ENCODE data around the gene COL4A2.
"Not testable (repeated sequence)": the region's sequence is repeated elsewhere in the genome, so short reads cannot be mapped to it uniquely, and the experiment has no call there.

COL4A2 gene

DNA sequence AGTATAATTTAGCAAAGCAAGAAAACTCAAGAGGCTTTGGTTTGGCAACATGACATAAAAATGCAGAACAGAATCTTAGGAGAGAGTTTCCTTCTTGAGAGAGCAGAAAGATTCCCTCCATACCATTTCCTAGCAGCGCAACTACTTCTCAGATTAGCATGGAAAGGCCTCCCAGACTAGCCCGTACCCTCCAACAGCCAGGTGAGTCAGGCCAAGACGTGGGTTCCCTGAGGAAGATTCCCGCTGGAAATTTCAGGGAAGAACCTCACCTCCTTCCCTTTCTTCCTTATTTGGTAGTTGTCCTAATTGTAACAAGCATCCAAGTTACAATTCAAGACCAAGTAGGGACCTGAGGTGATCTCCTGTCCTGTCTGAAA lies 12.3 kb downstream of the COL4A2 start:
- no peak overlapping the region for H3K4me3 ChIP-seq (IDR thresholded peaks at IDR 0.05; ENCODE audit: insufficient read depth, low read depth, low read length)
- H2AFZ ChIP-seq (ENCODE audit: low read depth) = no peak overlapping the region
- TF ChIP-seq, protein P1, sequence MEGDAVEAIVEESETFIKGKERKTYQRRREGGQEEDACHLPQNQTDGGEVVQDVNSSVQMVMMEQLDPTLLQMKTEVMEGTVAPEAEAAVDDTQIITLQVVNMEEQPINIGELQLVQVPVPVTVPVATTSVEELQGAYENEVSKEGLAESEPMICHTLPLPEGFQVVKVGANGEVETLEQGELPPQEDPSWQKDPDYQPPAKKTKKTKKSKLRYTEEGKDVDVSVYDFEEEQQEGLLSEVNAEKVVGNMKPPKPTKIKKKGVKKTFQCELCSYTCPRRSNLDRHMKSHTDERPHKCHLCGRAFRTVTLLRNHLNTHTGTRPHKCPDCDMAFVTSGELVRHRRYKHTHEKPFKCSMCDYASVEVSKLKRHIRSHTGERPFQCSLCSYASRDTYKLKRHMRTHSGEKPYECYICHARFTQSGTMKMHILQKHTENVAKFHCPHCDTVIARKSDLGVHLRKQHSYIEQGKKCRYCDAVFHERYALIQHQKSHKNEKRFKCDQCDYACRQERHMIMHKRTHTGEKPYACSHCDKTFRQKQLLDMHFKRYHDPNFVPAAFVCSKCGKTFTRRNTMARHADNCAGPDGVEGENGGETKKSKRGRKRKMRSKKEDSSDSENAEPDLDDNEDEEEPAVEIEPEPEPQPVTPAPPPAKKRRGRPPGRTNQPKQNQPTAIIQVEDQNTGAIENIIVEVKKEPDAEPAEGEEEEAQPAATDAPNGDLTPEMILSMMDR (conservative IDR thresholded peaks at IDR 0.05; ENCODE audit: low read depth, low read length) = no peak
- no peak overlapping the region for H3K9ac ChIP-seq
- H3K36me3 ChIP-seq (ENCODE audit: insufficient read depth) = no peaks in the 10 kb centered on the region
- no peak overlapping the region for H3K4me2 ChIP-seq
- no peaks in the 10 kb centered on the region for H3K79me2 ChIP-seq (ENCODE audit: insufficient read depth, low read depth)
- no peaks in the 10 kb centered on the region for H3K4me1 ChIP-seq (ENCODE audit: low read depth, poor library complexity, severe bottlenecking)
- H4K20me1 ChIP-seq (ENCODE audit: insufficient read depth) = no peaks in the 10 kb centered on the region
- H3K27me3 ChIP-seq (ENCODE audit: insufficient read depth, low read depth) = no peaks in the 10 kb centered on the region
- H3K27ac ChIP-seq = no peak overlapping the region

GRCh38 chr13:110319774-110320509 lies 12.9 kb downstream of the COL4A2 start:
- H3K4me3 ChIP-seq (IDR thresholded peaks at IDR 0.05; ENCODE audit: insufficient read depth, low read depth, low read length) = no peak overlapping the region
- TF ChIP-seq, protein P1 (conservative IDR thresholded peaks at IDR 0.05; ENCODE audit: low read depth, low read length) = no peak
- H2AFZ ChIP-seq (ENCODE audit: low read depth) = no peak overlapping the region
- no peak overlapping the region for H3K9ac ChIP-seq
- no peak overlapping the region for H3K4me2 ChIP-seq
- no peaks in the 10 kb centered on the region for H4K20me1 ChIP-seq (ENCODE audit: insufficient read depth)
- no peaks in the 10 kb centered on the region for H3K27me3 ChIP-seq (ENCODE audit: insufficient read depth, low read depth)
- H3K79me2 ChIP-seq (ENCODE audit: insufficient read depth, low read depth) = no peaks in the 10 kb centered on the region
- no peaks in the 10 kb centered on the region for H3K36me3 ChIP-seq (ENCODE audit: insufficient read depth)
- no peaks in the 10 kb centered on the region for H3K4me1 ChIP-seq (ENCODE audit: low read depth, poor library complexity, severe bottlenecking)
- H3K27ac ChIP-seq = no peak overlapping the region

GRCh38 chr13:110320645-110321044 lies 13.6 kb downstream of the COL4A2 start:
- TF ChIP-seq, protein P1 (conservative IDR thresholded peaks at IDR 0.05; ENCODE audit: low read depth, low read length) = no peak
- H3K4me3 ChIP-seq (IDR thresholded peaks at IDR 0.05; ENCODE audit: insufficient read depth, low read depth, low read length) = no peak overlapping the region
- no peaks in the 10 kb centered on the region for H3K4me1 ChIP-seq (ENCODE audit: low read depth, poor library complexity, severe bottlenecking)
- no peak overlapping the region for H3K9ac ChIP-seq
- no peak overlapping the region for H3K27ac ChIP-seq
- no peaks in the 10 kb centered on the region for H3K79me2 ChIP-seq (ENCODE audit: insufficient read depth, low read depth)
- no peak overlapping the region for H3K4me2 ChIP-seq
- H2AFZ ChIP-seq (ENCODE audit: low read depth) = no peak overlapping the region
- H3K36me3 ChIP-seq (ENCODE audit: insufficient read depth) = no peaks in the 10 kb centered on the region
- no peaks in the 10 kb centered on the region for H4K20me1 ChIP-seq (ENCODE audit: insufficient read depth)
- H3K27me3 ChIP-seq (ENCODE audit: insufficient read depth, low read depth) = no peaks in the 10 kb centered on the region

DNA sequence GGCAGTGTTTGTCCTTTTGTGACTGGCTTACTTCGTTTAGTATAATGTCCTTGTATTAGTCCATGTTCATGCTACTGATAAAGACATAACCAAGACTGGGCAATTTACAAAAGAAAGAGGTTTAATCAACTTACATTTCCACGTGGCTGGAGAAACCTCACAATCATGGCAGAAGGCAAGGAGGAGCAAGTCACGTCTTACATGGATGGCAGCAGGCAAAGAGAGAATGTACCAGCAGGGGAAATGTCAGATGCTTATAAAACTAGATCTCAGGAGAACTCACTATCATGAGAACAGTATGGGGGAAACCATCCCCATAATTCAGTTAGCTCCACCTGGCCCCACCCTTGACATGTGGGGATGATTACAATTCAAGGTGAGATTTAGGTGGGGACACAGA lies 14.5 kb downstream of the COL4A2 start:
- not testable (repeated sequence) for H3K36me3 ChIP-seq (ENCODE audit: insufficient read depth); H3K9ac ChIP-seq; H3K4me3 ChIP-seq (IDR thresholded peaks at IDR 0.05; ENCODE audit: insufficient read depth, low read depth, low read length); H2AFZ ChIP-seq (ENCODE audit: low read depth); H3K4me1 ChIP-seq (ENCODE audit: low read depth, poor library complexity, severe bottlenecking); H3K27me3 ChIP-seq (ENCODE audit: insufficient read depth, low read depth); H3K79me2 ChIP-seq (ENCODE audit: insufficient read depth, low read depth); H3K27ac ChIP-seq; H3K4me2 ChIP-seq; H4K20me1 ChIP-seq (ENCODE audit: insufficient read depth)

DNA sequence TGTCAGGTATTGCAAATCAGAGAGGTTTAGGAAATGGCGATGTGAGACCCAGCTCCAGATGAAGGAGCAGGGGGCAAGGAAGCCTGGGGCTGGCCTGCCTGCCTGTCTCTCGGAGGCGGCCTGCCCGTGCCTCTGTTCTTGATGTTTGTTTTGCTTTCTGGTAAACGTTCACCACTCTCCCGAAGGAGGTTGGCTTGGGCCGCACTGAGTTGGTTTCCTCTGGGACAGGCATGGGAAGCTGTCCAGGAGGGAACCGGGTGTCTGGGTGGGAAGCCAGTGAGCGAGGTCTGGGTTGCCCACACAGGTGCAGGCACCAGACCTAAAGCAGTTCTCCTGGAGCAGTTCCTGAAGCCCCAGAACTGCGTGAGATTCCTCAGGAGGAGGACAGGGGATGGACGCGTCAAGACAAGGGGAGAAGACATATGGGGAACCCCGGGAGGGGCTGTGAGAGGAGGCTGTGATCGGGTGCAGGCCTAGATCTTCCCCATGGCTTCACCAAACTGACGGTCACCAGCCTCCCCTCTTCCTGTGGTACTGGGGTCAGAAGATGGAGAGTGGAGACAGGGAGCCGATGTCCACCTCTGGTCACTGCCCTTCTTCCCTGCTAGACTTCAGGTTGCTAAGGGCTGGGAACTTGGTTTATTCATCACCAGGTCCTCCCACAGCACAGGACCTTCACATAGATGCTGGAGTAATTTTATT lies 15.2 kb downstream of the COL4A2 start:
- Histone ChIP-seq H3K4me1 (ENCODE audit: low read depth, poor library complexity, severe bottlenecking) (no peaks in the 10 kb centered on the region), H3K27ac (no peak overlapping the region), H3K27me3 (ENCODE audit: insufficient read depth, low read depth) (no peaks in the 10 kb centered on the region), H3K9ac (no peak overlapping the region), H3K36me3 (ENCODE audit: insufficient read depth) (no peaks in the 10 kb centered on the region), H3K4me2 (no peak overlapping the region), H3K4me3 (IDR thresholded peaks at IDR 0.05; ENCODE audit: insufficient read depth, low read depth, low read length) (no peak overlapping the region), H3K79me2 (ENCODE audit: insufficient read depth, low read depth) (no peaks in the 10 kb centered on the region), H2AFZ (ENCODE audit: low read depth) (no peak overlapping the region), H4K20me1 (ENCODE audit: insufficient read depth) (no peaks in the 10 kb centered on the region)
- TF ChIP-seq, protein P1 (conservative IDR thresholded peaks at IDR 0.05; ENCODE audit: low read depth, low read length) = no peak
